K562 (cell line): Measurements from ENCODE around the gene KASH5. TPM values are rescaled to one million over a fixed set of nuclear protein-coding genes. Genes with fewer than 3 reads are reported as not detected.

Experiments used
- ATAC-seq: fragments of 200-7000 bp; cut with Tn5 transposase; 3 replicates; pipeline ENCODE4 v1.9.1; 2020; ENCODE audit warnings: moderate library complexity
- BruUV-seq: library from RNA; stranded (reverse); fragments of 400-500 nt; replicated peaks from 2 replicates; lab custom pipeline; 2021; lab: Mats Ljungman, UMichigan
- CTCF ChIA-PET: fragments of 300-600 bp; formaldehyde crosslinking; extraction: SDS; loops from one replicate; lab custom pipeline; 2021; ENCODE audit warnings: low intra/inter-chr PET ratio; lab: Yijun Ruan, JAX
- POLR2A ChIA-PET: fragments of 300-600, 350-650 bp; sonication (Branson Sonifier 250); formaldehyde crosslinking; extraction: SDS; loops from one replicate; lab custom pipeline; 2021; ENCODE audit warnings: antibody characterized with exemption, inconsistent platforms; lab: Yijun Ruan, JAX
- DNase-seq, 4 experiments: peaks; one replicate each; pipeline versions ENCODE4 v3.0.0 to v3.0.0-alpha.2; 2011 to 2018; ENCODE audit warnings: low spot score in 3 of 4, mixed read lengths in 3 of 4; ENCODE audit errors: extremely low read depth in 1 of 4
- FAIRE-seq: peaks from 2 replicates; lab custom pipeline; 2011; peaks lifted over from hg19 to GRCh38; lab: Jason Lieb, UNC
- H2AFZ ChIP-seq: 2 replicates; pipeline ENCODE4 v1.6.0; 2011; ENCODE audit warnings: low read depth, low read length, control low read depth, inconsistent platforms
- H3K27ac ChIP-seq: fragments of 200-600 bp; 3 replicates; pipeline ENCODE4 v1.8.0; 2011; ENCODE audit warnings: low read depth, mild to moderate bottlenecking, control low read depth, inconsistent platforms, low read length, moderate library complexity, mixed read lengths; ENCODE audit errors: extremely low read depth
- H3K27me3 ChIP-seq, 2 experiments: fragments of 300-600 bp in 1 of 2; 2 replicates in 1 of 2; 3 replicates in 1 of 2; pipeline versions ENCODE4 v1.6.0 to v1.8.0; 2011; ENCODE audit warnings: inconsistent platforms in 2 of 2, low read length in 2 of 2, mild to moderate bottlenecking in 1 of 2, mixed read lengths in 1 of 2, moderate library complexity in 1 of 2; ENCODE audit not compliant: control insufficient read depth in 2 of 2, insufficient read depth in 2 of 2
- H3K36me3 ChIP-seq: fragments of 300-600 bp; 3 replicates; pipeline ENCODE4 v1.8.0; 2011; ENCODE audit warnings: mild to moderate bottlenecking, low read length, inconsistent platforms; ENCODE audit not compliant: control insufficient read depth, insufficient read depth
- H3K4me1 ChIP-seq, 2 experiments: fragments of 200-600 bp in 1 of 2; replicated peaks in 1 of 2; 2 replicates in 1 of 2; 3 replicates in 1 of 2; pipeline versions ENCODE4 v1.5.1 to v1.8.0; 2011; ENCODE audit warnings: inconsistent platforms in 2 of 2, low read length in 2 of 2, mild to moderate bottlenecking in 1 of 2, mixed read lengths in 1 of 2, moderate library complexity in 1 of 2; ENCODE audit not compliant: control insufficient read depth in 2 of 2, insufficient read depth in 2 of 2
- H3K4me2 ChIP-seq: 2 replicates; pipeline ENCODE4 v1.6.1; 2011; ENCODE audit warnings: low read length, control low read depth, inconsistent platforms, mixed read lengths; ENCODE audit not compliant: insufficient read depth
- H3K4me3 ChIP-seq: fragments of 200-600 bp; sonication (generic), shearing (Covaris generic); 2 replicates; pipeline ENCODE4 v1.5.1; 2016; ENCODE audit warnings: control low read depth, inconsistent platforms
- H3K79me2 ChIP-seq: fragments of 200-600 bp; 3 replicates; pipeline ENCODE4 v1.8.0; 2011; ENCODE audit warnings: low read length, inconsistent platforms; ENCODE audit not compliant: control insufficient read depth, insufficient read depth
- H3K9ac ChIP-seq, 2 experiments: 2 replicates each; pipeline versions ENCODE4 v1.6.0 to v1.6.1; 2011; ENCODE audit warnings: low read depth in 2 of 2, low read length in 2 of 2, control low read depth in 1 of 2, inconsistent platforms in 1 of 2, mild to moderate bottlenecking in 1 of 2, mixed read lengths in 1 of 2; ENCODE audit not compliant: insufficient read depth in 1 of 2
- H3K9me1 ChIP-seq: one replicate; pipeline ENCODE4 v1.6.0; 2011; ENCODE audit warnings: inconsistent platforms, mild to moderate bottlenecking, low read length, moderate library complexity; ENCODE audit not compliant: control insufficient read depth, insufficient read depth
- H3K9me3 ChIP-seq: replicated peaks from 2 replicates; pipeline ENCODE4 v1.5.1; 2011; ENCODE audit warnings: low read depth, low read length, inconsistent platforms; ENCODE audit not compliant: control insufficient read depth, insufficient read depth
- H4K20me1 ChIP-seq: replicated peaks from 2 replicates; pipeline ENCODE4 v1.6.1; 2011; ENCODE audit warnings: low read length, inconsistent platforms, mixed read lengths; ENCODE audit not compliant: control insufficient read depth, insufficient read depth
- ELF1 ChIP-seq: fragments of 200-800 bp; sonication (Bioruptor generic); IDR thresholded peaks from 2 replicates; pipeline ENCODE4 v1.6.1; 2016; ENCODE audit warnings: missing genetic modification characterization, missing compliant biosample characterization
- ZBTB8A ChIP-seq: fragments of 450-650 bp; IDR thresholded peaks from 2 replicates; pipeline ENCODE4 v1.6.1; 2018; ENCODE audit warnings: mild to moderate bottlenecking, moderate library complexity; ENCODE audit not compliant: partially characterized antibody
- ZNF766 ChIP-seq: fragments of 200-800 bp; sonication (Bioruptor generic); conservative IDR thresholded peaks from 2 replicates; pipeline ENCODE4 v1.6.1; 2016; ENCODE audit warnings: missing genetic modification characterization, missing compliant biosample characterization
- WGBS: fragments of 100-300 bp; shearing (Covaris generic); methylation state at CpG from one replicate; pipeline ENCODE4 v1.1.6; 2016; ENCODE audit warnings: low coverage, mixed read lengths; ENCODE audit not compliant: insufficient coverage; ENCODE audit errors: missing lambda C conversion rate; 5-methylcytosine and 5-hydroxymethylcytosine counted together
- in situ Hi-C: fragments of 300-500 bp; cut with MboI; formaldehyde crosslinking; loops from 4 replicates; pipeline ENCODE4 v1.15.0; 2018; ENCODE audit warnings: inconsistent platforms, mixed read lengths
- intact Hi-C: fragments of 100-400 bp; cut with micrococcal nuclease; formaldehyde crosslinking; loops from 2 replicates; pipeline ENCODE4 v1.14.2; 2022
- polyA plus RNA-seq, 8 experiments: library from polyadenylated mRNA; depleted of rRNA in 4 of 8; stranded (reverse) in 5 of 8; unstranded in 3 of 8; fragments of >200 nt; fragmentation: Nextera tagmentation in 2 of 8; fragmentation: Illumina TruSeq in 1 of 8; extraction: Ambion mirVana in 2 of 8; extraction: Trizol in 1 of 8; gene quantifications; 2 replicates each; pipeline versions ENCODE4 v1.2.1 to v1.2.3, GENCODE V29; 2011 to 2014; ENCODE audit warnings: inconsistent platforms in 1 of 8, missing spikeins in 1 of 8
- total RNA-seq, 7 experiments: library from RNA; depleted of rRNA in 6 of 7; stranded (reverse); fragments of >200 nt in 6 of 7; fragmentation: Illumina TruSeq in 2 of 7; extraction: Trizol in 2 of 7; gene quantifications; 2 replicates each; pipeline versions ENCODE4 v1.2.1 to v1.2.3, GENCODE V29; 2011 to 2021; ENCODE audit warnings: low replicate concordance in 1 of 7
- TF ChIP-seq, protein P1 (sequence below): sonication (generic); formaldehyde crosslinking; IDR thresholded peaks from 2 replicates; pipeline ENCODE4 v1.8.0; 2022; ENCODE audit warnings: missing genetic modification reagents, mild to moderate bottlenecking, borderline replicate concordance

KASH5 gene
- total and polyA plus RNA-seq, 9 of the 15 experiments (the other 6 are each of a cell fraction or from before 2014, with no cell fraction given) = 0.07 to 0.84 (median 0.34) TPM; not detected in 1

DNA sequence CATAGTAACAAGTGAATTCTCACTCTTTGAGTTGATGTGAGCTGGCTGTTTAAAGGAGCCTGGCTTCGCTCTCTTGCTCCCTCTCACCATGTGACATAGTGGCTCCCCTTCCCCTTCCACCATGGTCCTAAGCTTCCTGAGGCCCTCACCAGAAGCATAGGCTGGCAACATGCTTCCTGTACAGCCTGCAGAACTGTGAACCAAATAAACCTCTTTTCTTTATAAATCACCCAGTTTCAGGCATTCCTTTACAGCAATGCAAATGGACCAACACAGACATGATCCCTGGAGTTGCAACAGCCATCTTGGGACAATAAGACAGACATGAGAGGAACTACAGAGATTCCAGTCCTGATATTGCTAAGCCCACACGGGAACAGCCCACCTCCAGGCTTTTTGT lies 38.5 kb upstream of the KASH5 start:
- ATAC-seq (no peak), DNase-seq (no peak), FAIRE-seq (no peak)
- Histone ChIP-seq H3K79me2 (no peaks in the 10 kb centered on the region), H3K9me1 (no peaks in the 10 kb centered on the region), H2AFZ (no peak overlapping the region), H3K4me1 (peaks cover 0 to 5% of the 10 kb centered on the region in 2 experiments; a peak in 3 of 5 replicates), H3K36me3 (peaks cover 38% of the 10 kb centered on the region; the same call in 2 of the 3 replicates), H4K20me1 (no peaks in the 10 kb centered on the region), H3K9ac (no peak overlapping the region), H3K9me3 (no peaks in the 10 kb centered on the region), H3K4me2 (no peak overlapping the region), H3K4me3 (no peak overlapping the region), H3K27ac (no peak overlapping the region), H3K27me3 (no peaks in the 10 kb centered on the region)
- ChIA-PET POLR2A (interaction anchor here (0.7 kb wide), 1 partner anchor 12 kb away, joined by 4 read pairs; no protein-coding TSS in a partner anchor), CTCF (no interaction called here)
- TF ChIP-seq, protein P1, sequence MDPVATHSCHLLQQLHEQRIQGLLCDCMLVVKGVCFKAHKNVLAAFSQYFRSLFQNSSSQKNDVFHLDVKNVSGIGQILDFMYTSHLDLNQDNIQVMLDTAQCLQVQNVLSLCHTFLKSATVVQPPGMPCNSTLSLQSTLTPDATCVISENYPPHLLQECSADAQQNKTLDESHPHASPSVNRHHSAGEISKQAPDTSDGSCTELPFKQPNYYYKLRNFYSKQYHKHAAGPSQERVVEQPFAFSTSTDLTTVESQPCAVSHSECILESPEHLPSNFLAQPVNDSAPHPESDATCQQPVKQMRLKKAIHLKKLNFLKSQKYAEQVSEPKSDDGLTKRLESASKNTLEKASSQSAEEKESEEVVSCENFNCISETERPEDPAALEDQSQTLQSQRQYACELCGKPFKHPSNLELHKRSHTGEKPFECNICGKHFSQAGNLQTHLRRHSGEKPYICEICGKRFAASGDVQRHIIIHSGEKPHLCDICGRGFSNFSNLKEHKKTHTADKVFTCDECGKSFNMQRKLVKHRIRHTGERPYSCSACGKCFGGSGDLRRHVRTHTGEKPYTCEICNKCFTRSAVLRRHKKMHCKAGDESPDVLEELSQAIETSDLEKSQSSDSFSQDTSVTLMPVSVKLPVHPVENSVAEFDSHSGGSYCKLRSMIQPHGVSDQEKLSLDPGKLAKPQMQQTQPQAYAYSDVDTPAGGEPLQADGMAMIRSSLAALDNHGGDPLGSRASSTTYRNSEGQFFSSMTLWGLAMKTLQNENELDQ = no peak
- peak; percentile 91 for TF ChIP-seq ZNF766 (CRISPR knock-in tag)
- no TSS peak for BruUV-seq
- in situ Hi-C loops = no loop called here
- 66% methylated on average over 2 of the region's 2 CpGs for WGBS
- intact Hi-C loops = no loop called here

DNA sequence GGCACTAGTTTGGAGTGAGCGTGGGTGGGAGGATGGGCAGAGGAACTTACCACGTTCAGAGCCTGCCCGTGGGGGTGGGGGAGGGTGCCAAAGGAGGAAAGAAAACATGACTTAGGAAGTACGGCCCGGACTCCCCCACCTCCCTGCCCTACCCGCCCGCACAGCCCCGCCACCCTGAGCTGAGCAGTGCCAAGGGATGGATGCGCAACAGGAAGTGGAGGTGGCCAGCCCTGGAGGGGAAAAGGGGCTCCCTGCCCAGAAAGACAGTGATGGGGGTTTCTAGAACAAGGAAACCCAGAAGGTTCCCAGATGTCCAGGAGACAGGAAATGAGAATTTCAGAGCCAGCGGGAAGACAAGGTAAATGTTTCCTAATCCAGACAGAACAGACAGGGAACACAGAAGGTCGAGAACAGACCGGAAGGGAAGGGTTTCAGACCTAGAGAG lies 32.1 kb upstream of the KASH5 start:
- no peaks in the 10 kb centered on the region for H3K9me3 ChIP-seq
- ChIA-PET POLR2A (no interaction called here), CTCF (no interaction called here)
- H3K36me3 ChIP-seq = peaks cover 26% of the 10 kb centered on the region; the same call in 1 of the 3 replicates
- H3K4me1 ChIP-seq = peaks cover 5 to 21% of the 10 kb centered on the region in 2 experiments; a peak in 4 of 5 replicates
- TF ChIP-seq ELF1 (tag) (0 out of 2 replicates have a peak, but pooled peaks have one; percentile 16), ZBTB8A (no peak)
- in situ Hi-C loops (no loop called here), intact Hi-C loops (no loop called here)
- H3K4me3 ChIP-seq = no peak overlapping the region
- no peak for DNase-seq
- no TSS peak for BruUV-seq
- H3K4me2 ChIP-seq = no peak overlapping the region
- H4K20me1 ChIP-seq = no peaks in the 10 kb centered on the region
- H3K27ac ChIP-seq = no peak overlapping the region
- ATAC-seq = no peak
- no peaks in the 10 kb centered on the region for H3K79me2 ChIP-seq
- no peak for FAIRE-seq
- H3K9ac ChIP-seq = peak overlapping the region; percentile 22 to 58; a peak in 2 of 4 replicates
- 83% methylated on average over 8 of the region's 12 CpGs for WGBS
- H2AFZ ChIP-seq = no peak overlapping the region
- no peaks in the 10 kb centered on the region for H3K9me1 ChIP-seq
- H3K27me3 ChIP-seq = no peaks in the 10 kb centered on the region
